ENCODE data around the gene MAP2.

The MAP2 gene

DNA sequence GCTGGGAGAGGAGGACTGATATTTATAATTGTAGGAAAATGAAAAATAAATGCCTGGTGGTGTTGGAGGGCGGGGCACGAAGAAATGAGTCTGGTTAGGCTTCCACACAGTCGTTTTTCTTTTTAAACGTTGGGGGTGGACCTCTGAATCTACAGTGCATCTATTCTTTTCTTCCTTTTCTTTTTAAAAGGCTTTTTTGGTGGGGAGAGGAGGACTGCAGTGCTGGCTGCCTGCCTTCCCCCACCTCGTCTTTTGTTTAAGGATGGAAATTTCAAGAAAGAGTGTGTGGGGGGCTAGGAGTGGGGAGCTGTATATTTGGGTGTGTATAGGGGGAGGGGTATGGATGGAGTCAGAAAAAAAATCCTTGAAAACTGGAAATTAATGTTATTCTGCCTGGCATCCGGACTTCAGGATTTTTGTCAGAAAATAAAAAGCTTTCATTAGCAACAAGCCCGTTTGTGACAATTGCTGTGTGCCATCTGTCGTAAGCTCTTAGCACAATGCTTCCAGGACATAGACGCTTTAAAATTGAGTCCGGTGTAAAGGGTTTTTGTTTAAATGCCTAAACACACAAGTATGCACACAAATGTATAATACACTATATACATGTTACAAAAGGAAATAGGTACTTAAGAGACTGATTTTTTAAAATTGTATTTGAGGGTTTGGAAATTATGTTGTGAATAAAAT is 1.1 kb downstream of the MAP2 start:
- Histone ChIP-seq H3K27ac (ENCODE audit: low read length) (no peak overlapping the region), H3K36me3 (ENCODE audit: control insufficient read depth in 1 of 2, insufficient read depth in 2 of 2, low read length in 2 of 2) (no peaks in the 10 kb centered on the region), H3K9me3 (ENCODE audit: control insufficient read depth in 1 of 2, low read length in 2 of 2) (no peaks in the 10 kb centered on the region), H3K27me3 (ENCODE audit: low read depth, low read length) (peaks cover 3% of the 10 kb centered on the region), H3K4me3 (ENCODE audit: low read depth in 1 of 2, low read length in 2 of 2) (peak overlapping the region; percentile 54 to 86), H3K4me1 (ENCODE audit: control insufficient read depth in 1 of 2, insufficient read depth in 2 of 2, low read length in 2 of 2) (peaks cover 4 to 11% of the 10 kb centered on the region in 2 donors)

DNA sequence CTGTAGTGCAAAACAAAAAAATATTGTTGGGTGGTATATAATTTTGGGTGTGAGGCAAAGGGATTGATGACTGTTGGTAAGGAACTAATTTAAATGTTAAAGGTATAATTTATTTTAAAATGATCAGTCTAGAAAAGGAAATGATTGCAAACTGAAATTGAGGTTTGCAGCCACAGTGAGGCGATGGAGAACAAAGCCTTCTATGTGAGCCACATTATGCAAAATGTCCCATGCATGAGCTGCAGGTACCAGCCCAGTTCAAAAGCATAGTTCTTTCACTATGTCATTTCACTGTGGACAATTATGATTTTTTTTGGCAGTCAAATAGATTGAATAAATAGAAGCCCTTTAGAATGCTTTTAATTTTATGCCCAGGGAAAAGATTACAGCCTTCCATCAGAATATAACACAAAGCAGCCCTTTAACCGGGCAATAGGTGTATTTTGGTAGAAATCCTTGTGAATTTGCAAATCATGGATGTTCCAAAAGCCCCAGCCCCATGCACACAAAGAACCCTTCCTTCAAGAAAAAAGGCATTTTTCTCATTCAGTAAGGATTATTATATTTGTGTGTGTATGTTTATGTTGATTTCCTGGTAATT is 1.7 kb downstream of the MAP2 start:
- Histone ChIP-seq H3K27ac (ENCODE audit: low read length) (no peak overlapping the region), H3K9me3 (ENCODE audit: control insufficient read depth in 1 of 2, low read length in 2 of 2) (no peaks in the 10 kb centered on the region), H3K4me1 (ENCODE audit: control insufficient read depth in 1 of 2, insufficient read depth in 2 of 2, low read length in 2 of 2) (peaks cover 4 to 11% of the 10 kb centered on the region in 2 donors), H3K27me3 (ENCODE audit: low read depth, low read length) (peaks cover 3% of the 10 kb centered on the region), H3K36me3 (ENCODE audit: control insufficient read depth in 1 of 2, insufficient read depth in 2 of 2, low read length in 2 of 2) (no peaks in the 10 kb centered on the region), H3K4me3 (ENCODE audit: low read depth in 1 of 2, low read length in 2 of 2) (no peak overlapping the region)

GRCh38 chr2:209426432-209426831 is 2.6 kb downstream of the MAP2 start:
- Histone ChIP-seq H3K4me3 (ENCODE audit: low read depth in 1 of 2, low read length in 2 of 2) (no peak overlapping the region), H3K9me3 (ENCODE audit: control insufficient read depth in 1 of 2, low read length in 2 of 2) (no peaks in the 10 kb centered on the region), H3K4me1 (ENCODE audit: control insufficient read depth in 1 of 2, insufficient read depth in 2 of 2, low read length in 2 of 2) (peaks cover 4 to 11% of the 10 kb centered on the region in 2 donors), H3K36me3 (ENCODE audit: control insufficient read depth in 1 of 2, insufficient read depth in 2 of 2, low read length in 2 of 2) (no peaks in the 10 kb centered on the region), H3K27ac (ENCODE audit: low read length) (no peak overlapping the region), H3K27me3 (ENCODE audit: low read depth, low read length) (peaks cover 3% of the 10 kb centered on the region)

- Histone ChIP-seq H3K4me3 (ENCODE audit: low read depth in 1 of 2, low read length in 2 of 2) (no peak overlapping the region), H3K9me3 (ENCODE audit: control insufficient read depth in 1 of 2, low read length in 2 of 2) (no peaks in the 10 kb centered on the region), H3K27me3 (ENCODE audit: low read depth, low read length) (no peaks in the 10 kb centered on the region), H3K36me3 (ENCODE audit: control insufficient read depth in 1 of 2, insufficient read depth in 2 of 2, low read length in 2 of 2) (no peaks in the 10 kb centered on the region), H3K27ac (ENCODE audit: low read length) (no peak overlapping the region), H3K4me1 (ENCODE audit: control insufficient read depth in 1 of 2, insufficient read depth in 2 of 2, low read length in 2 of 2) (no peaks in the 10 kb centered on the region)
Observed at GRCh38 chr2:209431701-209432100, 7.9 kb downstream of the MAP2 start.

GRCh38 chr2:209441541-209441940 is 17.7 kb downstream of the MAP2 start:
- H3K27ac ChIP-seq (ENCODE audit: low read length): no peak overlapping the region
- H3K27me3 ChIP-seq (ENCODE audit: low read depth, low read length): no peaks in the 10 kb centered on the region
- H3K4me1 ChIP-seq (ENCODE audit: control insufficient read depth in 1 of 2, insufficient read depth in 2 of 2, low read length in 2 of 2): no peaks in the 10 kb centered on the region
- no peak overlapping the region for H3K4me3 ChIP-seq (ENCODE audit: low read depth in 1 of 2, low read length in 2 of 2)
- H3K36me3 ChIP-seq (ENCODE audit: control insufficient read depth in 1 of 2, insufficient read depth in 2 of 2, low read length in 2 of 2): no peaks in the 10 kb centered on the region
- no peaks in the 10 kb centered on the region for H3K9me3 ChIP-seq (ENCODE audit: control insufficient read depth in 1 of 2, low read length in 2 of 2)

DNA sequence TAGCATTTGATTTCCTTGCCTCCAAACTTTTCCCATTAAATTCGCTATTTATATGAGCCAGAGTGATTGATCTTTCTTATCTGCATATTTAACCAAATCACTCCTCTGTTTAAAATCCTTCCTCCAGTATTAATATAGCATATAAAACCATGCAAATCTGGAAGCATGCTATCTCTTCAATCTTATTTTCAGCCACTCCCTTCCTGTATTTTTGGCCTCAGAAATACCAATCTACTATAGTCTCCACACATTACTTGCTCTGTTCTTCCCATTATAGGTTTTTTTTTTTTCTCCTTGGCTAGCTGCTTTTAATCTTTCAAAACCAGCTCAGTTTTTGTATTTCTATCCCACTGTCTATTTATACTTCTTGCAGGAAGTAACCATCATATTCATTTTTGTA is 19.1 kb downstream of the MAP2 start:
- Histone ChIP-seq H3K4me1 (ENCODE audit: control insufficient read depth in 1 of 2, insufficient read depth in 2 of 2, low read length in 2 of 2) (no peaks in the 10 kb centered on the region), H3K27ac (ENCODE audit: low read length) (no peak overlapping the region), H3K4me3 (ENCODE audit: low read depth in 1 of 2, low read length in 2 of 2) (no peak overlapping the region), H3K9me3 (ENCODE audit: control insufficient read depth in 1 of 2, low read length in 2 of 2) (no peaks in the 10 kb centered on the region), H3K36me3 (ENCODE audit: control insufficient read depth in 1 of 2, insufficient read depth in 2 of 2, low read length in 2 of 2) (no peaks in the 10 kb centered on the region), H3K27me3 (ENCODE audit: low read depth, low read length) (no peaks in the 10 kb centered on the region)

- H3K27ac ChIP-seq (ENCODE audit: low read length): no peak overlapping the region
- H3K4me3 ChIP-seq (ENCODE audit: low read depth in 1 of 2, low read length in 2 of 2): no peak overlapping the region
- no peaks in the 10 kb centered on the region for H3K36me3 ChIP-seq (ENCODE audit: control insufficient read depth in 1 of 2, insufficient read depth in 2 of 2, low read length in 2 of 2)
- H3K9me3 ChIP-seq (ENCODE audit: control insufficient read depth in 1 of 2, low read length in 2 of 2): no peaks in the 10 kb centered on the region
- no peaks in the 10 kb centered on the region for H3K4me1 ChIP-seq (ENCODE audit: control insufficient read depth in 1 of 2, insufficient read depth in 2 of 2, low read length in 2 of 2)
- H3K27me3 ChIP-seq (ENCODE audit: low read depth, low read length): no peaks in the 10 kb centered on the region
Observed at GRCh38 chr2:209445485-209445884, 21.6 kb downstream of the MAP2 start.

DNA sequence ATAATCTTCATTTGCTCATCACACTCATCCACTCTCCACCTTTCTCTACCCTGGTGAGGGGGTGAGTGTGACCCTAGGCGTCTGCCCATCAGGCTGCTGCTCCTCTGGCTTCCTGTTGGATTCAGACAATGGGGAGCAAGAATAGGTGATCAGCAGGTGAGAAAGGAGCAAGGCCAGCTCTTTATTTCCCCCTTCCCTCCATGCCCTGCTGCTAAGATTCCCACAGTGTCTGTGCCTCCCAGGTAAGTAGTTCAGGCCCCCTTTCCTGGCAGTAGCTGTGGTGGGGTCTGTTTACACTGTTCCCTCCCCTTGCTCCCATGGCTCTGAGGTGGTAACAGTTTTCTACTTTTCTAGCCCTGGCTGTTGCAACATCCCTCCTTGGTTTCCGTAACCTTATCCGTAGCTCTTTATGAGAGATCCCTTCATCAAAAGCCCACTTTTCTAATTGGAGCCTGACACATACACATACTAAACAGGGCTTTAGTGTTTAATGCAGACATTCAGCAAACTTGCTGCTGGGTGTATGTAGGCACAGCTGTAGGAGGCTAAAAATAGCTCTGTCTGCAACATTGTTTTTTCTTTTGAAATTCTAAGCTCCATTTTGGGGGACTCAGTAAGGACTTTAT is 27.5 kb downstream of the MAP2 start:
- Histone ChIP-seq H3K4me3 (ENCODE audit: low read depth in 1 of 2, low read length in 2 of 2) (no peak overlapping the region), H3K36me3 (ENCODE audit: control insufficient read depth in 1 of 2, insufficient read depth in 2 of 2, low read length in 2 of 2) (no peaks in the 10 kb centered on the region), H3K27ac (ENCODE audit: low read length) (no peak overlapping the region), H3K27me3 (ENCODE audit: low read depth, low read length) (no peaks in the 10 kb centered on the region), H3K4me1 (ENCODE audit: control insufficient read depth in 1 of 2, insufficient read depth in 2 of 2, low read length in 2 of 2) (no peaks in the 10 kb centered on the region), H3K9me3 (ENCODE audit: control insufficient read depth in 1 of 2, low read length in 2 of 2) (no peaks in the 10 kb centered on the region)

DNA sequence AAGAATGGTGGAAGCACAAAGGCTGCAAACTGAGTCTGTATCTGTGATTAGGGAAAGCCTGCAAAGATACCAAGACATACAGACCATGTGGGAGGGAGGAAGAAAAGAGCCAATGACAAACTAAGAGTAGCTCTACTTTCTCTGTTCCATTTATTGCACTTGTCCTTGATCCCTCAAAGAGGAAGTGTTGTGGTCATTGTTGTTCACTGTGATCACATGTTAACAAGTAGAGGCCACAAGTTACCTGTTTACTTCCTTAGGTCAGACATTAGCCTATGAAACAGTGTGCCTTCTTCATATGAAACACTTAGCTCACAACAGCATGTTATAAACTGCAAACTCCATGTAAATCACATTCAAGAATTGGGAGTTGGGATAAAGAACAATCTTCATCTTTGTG is 32.6 kb downstream of the MAP2 start:
- Histone ChIP-seq H3K4me3 (ENCODE audit: low read depth in 1 of 2, low read length in 2 of 2) (no peak overlapping the region), H3K4me1 (ENCODE audit: control insufficient read depth in 1 of 2, insufficient read depth in 2 of 2, low read length in 2 of 2) (no peaks in the 10 kb centered on the region), H3K27me3 (ENCODE audit: low read depth, low read length) (no peaks in the 10 kb centered on the region), H3K9me3 (ENCODE audit: control insufficient read depth in 1 of 2, low read length in 2 of 2) (no peaks in the 10 kb centered on the region), H3K36me3 (ENCODE audit: control insufficient read depth in 1 of 2, insufficient read depth in 2 of 2, low read length in 2 of 2) (no peaks in the 10 kb centered on the region), H3K27ac (ENCODE audit: low read length) (no peak overlapping the region)

GRCh38 chr2:209458008-209458979 is 34.4 kb downstream of the MAP2 start:
- no peaks in the 10 kb centered on the region for H3K36me3 ChIP-seq (ENCODE audit: control insufficient read depth in 1 of 2, insufficient read depth in 2 of 2, low read length in 2 of 2)
- H3K4me3 ChIP-seq (ENCODE audit: low read depth in 1 of 2, low read length in 2 of 2): no peak overlapping the region
- H3K4me1 ChIP-seq (ENCODE audit: control insufficient read depth in 1 of 2, insufficient read depth in 2 of 2, low read length in 2 of 2): no peaks in the 10 kb centered on the region
- no peaks in the 10 kb centered on the region for H3K9me3 ChIP-seq (ENCODE audit: control insufficient read depth in 1 of 2, low read length in 2 of 2)
- no peaks in the 10 kb centered on the region for H3K27me3 ChIP-seq (ENCODE audit: low read depth, low read length)
- H3K27ac ChIP-seq (ENCODE audit: low read length): no peak overlapping the region

DNA sequence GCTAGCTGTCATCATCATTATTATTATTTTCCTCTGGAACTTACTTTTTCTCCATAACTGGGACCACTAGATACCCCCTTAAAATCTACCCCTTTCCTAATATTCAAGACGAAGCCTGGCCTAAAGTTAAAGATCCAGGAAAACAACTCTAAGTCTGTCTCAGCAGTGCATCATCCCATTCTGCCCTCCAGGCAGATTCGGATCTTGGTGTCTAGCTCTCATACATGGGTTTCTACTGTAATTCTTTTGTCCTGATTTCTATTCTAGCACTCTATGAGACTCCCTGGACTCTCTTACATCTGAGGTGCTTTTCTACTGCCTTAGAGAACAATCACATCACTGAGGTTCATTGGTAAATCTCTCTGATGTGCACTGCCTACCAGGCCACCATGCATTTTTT is 35.5 kb downstream of the MAP2 start:
- Histone ChIP-seq H3K4me3 (ENCODE audit: low read depth in 1 of 2, low read length in 2 of 2) (no peak overlapping the region), H3K9me3 (ENCODE audit: control insufficient read depth in 1 of 2, low read length in 2 of 2) (no peaks in the 10 kb centered on the region), H3K36me3 (ENCODE audit: control insufficient read depth in 1 of 2, insufficient read depth in 2 of 2, low read length in 2 of 2) (no peaks in the 10 kb centered on the region), H3K4me1 (ENCODE audit: control insufficient read depth in 1 of 2, insufficient read depth in 2 of 2, low read length in 2 of 2) (no peaks in the 10 kb centered on the region), H3K27ac (ENCODE audit: low read length) (no peak overlapping the region), H3K27me3 (ENCODE audit: low read depth, low read length) (no peaks in the 10 kb centered on the region)

Data from muscle layer of duodenum (tissue), 2 donors.